ENCODE measurements around the gene UIMC1.

The UIMC1 gene

GRCh38 chr5:176883700-176884570, 122.6 kb downstream of the UIMC1 start:
- no peaks in the 10 kb centered on the region; the same call in 1 of the 2 replicates for H3K27me3 ChIP-seq (replicated peaks; ENCODE audit: control insufficient read depth, insufficient read depth, low read length)
- DNase-seq (ENCODE audit: extremely low read depth, insufficient read length) = no peak
- TF ChIP-seq CTCF (IDR thresholded peaks at IDR 0.05; ENCODE audit: insufficient read depth, low read length, poor library complexity, severe bottlenecking) = no peak
- H3K4me3 ChIP-seq (replicated peaks; ENCODE audit: low read depth, low read length) = no peak overlapping the region
- no peaks in the 10 kb centered on the region for H3K36me3 ChIP-seq (ENCODE audit: control insufficient read depth, insufficient read depth, low read length)

GRCh38 chr5:176882567-176882903, 124.0 kb downstream of the UIMC1 start:
- Histone ChIP-seq H3K36me3 (ENCODE audit: control insufficient read depth, insufficient read depth, low read length) (no peaks in the 10 kb centered on the region), H3K27me3 (replicated peaks; ENCODE audit: control insufficient read depth, insufficient read depth, low read length) (no peaks in the 10 kb centered on the region; the same call in 1 of the 2 replicates), H3K4me3 (replicated peaks; ENCODE audit: low read depth, low read length) (no peak overlapping the region)
- DNase-seq (ENCODE audit: extremely low read depth, insufficient read length) = no peak
- TF ChIP-seq CTCF (IDR thresholded peaks at IDR 0.05; ENCODE audit: insufficient read depth, low read length, poor library complexity, severe bottlenecking) = no peak

GRCh38 chr5:176881816-176882566, 124.6 kb downstream of the UIMC1 start:
- no peak for TF ChIP-seq CTCF (IDR thresholded peaks at IDR 0.05; ENCODE audit: insufficient read depth, low read length, poor library complexity, severe bottlenecking)
- no peaks in the 10 kb centered on the region; the same call in 1 of the 2 replicates for H3K27me3 ChIP-seq (replicated peaks; ENCODE audit: control insufficient read depth, insufficient read depth, low read length)
- no peak for DNase-seq (ENCODE audit: extremely low read depth, insufficient read length)
- no peaks in the 10 kb centered on the region for H3K36me3 ChIP-seq (ENCODE audit: control insufficient read depth, insufficient read depth, low read length)
- H3K4me3 ChIP-seq (replicated peaks; ENCODE audit: low read depth, low read length) = no peak overlapping the region

GRCh38 chr5:176881021-176881749, 125.4 kb downstream of the UIMC1 start:
- no peak for DNase-seq (ENCODE audit: extremely low read depth, insufficient read length)
- Histone ChIP-seq H3K36me3 (ENCODE audit: control insufficient read depth, insufficient read depth, low read length) (no peaks in the 10 kb centered on the region), H3K27me3 (replicated peaks; ENCODE audit: control insufficient read depth, insufficient read depth, low read length) (no peaks in the 10 kb centered on the region; the same call in 1 of the 2 replicates), H3K4me3 (replicated peaks; ENCODE audit: low read depth, low read length) (no peak overlapping the region)
- no peak for TF ChIP-seq CTCF (IDR thresholded peaks at IDR 0.05; ENCODE audit: insufficient read depth, low read length, poor library complexity, severe bottlenecking)

DNA sequence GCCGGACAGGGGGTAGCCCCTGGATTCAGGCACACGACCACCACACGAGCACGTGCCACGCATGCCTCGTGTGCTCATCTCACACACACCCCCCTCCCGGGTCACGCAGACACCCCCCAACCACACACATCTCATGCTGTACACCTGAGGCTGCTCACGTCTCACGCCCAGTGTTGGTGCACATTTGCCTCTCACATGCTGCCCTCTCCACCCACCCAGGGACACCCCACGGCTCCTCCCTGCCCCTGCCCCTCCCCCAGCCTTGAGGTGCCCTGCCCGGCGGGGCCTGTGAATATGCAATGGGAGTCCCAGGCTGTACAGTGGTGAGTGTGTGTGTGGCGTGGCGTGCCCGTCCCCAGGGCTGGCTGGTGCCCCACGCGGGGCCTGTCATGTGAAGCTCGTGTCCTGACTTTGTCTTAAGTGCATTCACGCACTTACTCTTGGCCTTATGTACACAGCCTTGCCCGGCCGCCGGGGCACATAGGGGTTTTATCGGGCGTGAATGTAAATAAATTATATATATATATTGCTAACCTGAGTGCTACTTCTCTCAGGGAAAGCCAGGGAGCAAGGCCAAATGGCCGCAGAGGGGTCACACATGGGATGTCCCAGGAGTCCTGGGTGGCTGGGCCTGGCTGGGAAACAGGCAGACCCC, 126.1 kb downstream of the UIMC1 start:
- Histone ChIP-seq H3K36me3 (ENCODE audit: control insufficient read depth, insufficient read depth, low read length) (no peaks in the 10 kb centered on the region), H3K4me3 (replicated peaks; ENCODE audit: low read depth, low read length) (no peak overlapping the region), H3K27me3 (replicated peaks; ENCODE audit: control insufficient read depth, insufficient read depth, low read length) (peaks cover 1% of the 10 kb centered on the region; the same call in 1 of the 2 replicates)
- no peak for DNase-seq (ENCODE audit: extremely low read depth, insufficient read length)
- TF ChIP-seq CTCF (IDR thresholded peaks at IDR 0.05; ENCODE audit: insufficient read depth, low read length, poor library complexity, severe bottlenecking) = no peak
